Cardiac muscle cell (in vitro differentiated cells and primary cell): ENCODE results near the gene QRICH1. TPM values are rescaled to one million over a fixed set of nuclear protein-coding genes. Genes with fewer than 3 reads are reported as not detected.

Source experiments
- DNase-seq, 2 donors: peaks; one replicate each; pipeline versions ENCODE4 v3.0.0 to v3.0.0-alpha.2; 2010 to 2017; ENCODE audit warnings: low read depth in 1 of 2, low spot score in 1 of 2
- H3K27ac ChIP-seq: fragments of 200-600 bp; sonication (generic); 2 replicates; pipeline ENCODE4 v1.5.1; 2016
- H3K27me3 ChIP-seq: fragments of 200-600 bp; sonication (generic); 2 replicates; pipeline ENCODE4 v1.6.0; 2016; ENCODE audit warnings: control low read depth
- H3K36me3 ChIP-seq: fragments of 200-600 bp; sonication (generic); 2 replicates; pipeline ENCODE4 v1.5.1; 2016; ENCODE audit warnings: control low read depth
- H3K4me1 ChIP-seq: fragments of 200-600 bp; sonication (generic); 2 replicates; pipeline ENCODE4 v1.8.1; 2017; ENCODE audit warnings: low read depth, mild to moderate bottlenecking, mixed run types
- H3K4me3 ChIP-seq: fragments of 200-600 bp; sonication (generic); 2 replicates; pipeline ENCODE4 v1.5.1; 2016; ENCODE audit warnings: mild to moderate bottlenecking
- H3K9me3 ChIP-seq: fragments of 200-600 bp; sonication (generic); 2 replicates; pipeline ENCODE4 v1.5.1; 2017; ENCODE audit warnings: low read depth, mild to moderate bottlenecking, control low read depth
- CTCF ChIP-seq: IDR thresholded peaks from 2 replicates; pipeline ENCODE4 v1.5.1; 2012; ENCODE audit warnings: low read depth, mild to moderate bottlenecking, low read length
- polyA plus RNA-seq: library from polyadenylated mRNA; unstranded; fragments of >200 nt; fragmentation: Nextera tagmentation; extraction: Ambion mirVana; gene quantifications from 2 replicates; pipeline ENCODE4 v1.2.1, GENCODE V29; 2016
- total RNA-seq: library from RNA; depleted of rRNA; stranded (reverse); fragments of >200 nt; gene quantifications from 2 replicates; pipeline ENCODE4 v1.2.3, GENCODE V29; 2016

QRICH1 gene
- total and polyA plus RNA-seq, 2 experiments from 2014 or later: 44.3 to 116 TPM

- no peak for TF ChIP-seq CTCF
- Histone ChIP-seq H3K27ac (peak within 1 kb of the TSS; percentile 87), H3K9me3 (no peaks in the 10 kb centered on the region), H3K36me3 (peaks cover 43% of the 10 kb centered on the region), H3K4me3 (peak within 1 kb of the TSS; percentile 70), H3K27me3 (no peaks in the 10 kb centered on the region), H3K4me1 (peaks cover 4% of the 10 kb centered on the region)
- peak; percentile 94 to 95 for DNase-seq
Measured at GRCh38 chr3:49104427-49105291, 10.8 kb upstream of the QRICH1 start, which contains the start of gene QARS1. Gene QARS1, minus strand, starts transcription at chr3:49104757. Its CDS starts 24 bp downstream, at chr3:49104733.

GRCh38 chr3:49104052-49104426 lies 10.2 kb upstream of the QRICH1 start:
- no peaks in the 10 kb centered on the region for H3K27me3 ChIP-seq
- peaks cover 4% of the 10 kb centered on the region for H3K4me1 ChIP-seq
- no peak for TF ChIP-seq CTCF
- no peak for DNase-seq
- H3K27ac ChIP-seq: peak overlapping the region; percentile 87
- H3K9me3 ChIP-seq: no peaks in the 10 kb centered on the region
- H3K36me3 ChIP-seq: peaks cover 46% of the 10 kb centered on the region
- peak overlapping the region; percentile 70 for H3K4me3 ChIP-seq

DNA sequence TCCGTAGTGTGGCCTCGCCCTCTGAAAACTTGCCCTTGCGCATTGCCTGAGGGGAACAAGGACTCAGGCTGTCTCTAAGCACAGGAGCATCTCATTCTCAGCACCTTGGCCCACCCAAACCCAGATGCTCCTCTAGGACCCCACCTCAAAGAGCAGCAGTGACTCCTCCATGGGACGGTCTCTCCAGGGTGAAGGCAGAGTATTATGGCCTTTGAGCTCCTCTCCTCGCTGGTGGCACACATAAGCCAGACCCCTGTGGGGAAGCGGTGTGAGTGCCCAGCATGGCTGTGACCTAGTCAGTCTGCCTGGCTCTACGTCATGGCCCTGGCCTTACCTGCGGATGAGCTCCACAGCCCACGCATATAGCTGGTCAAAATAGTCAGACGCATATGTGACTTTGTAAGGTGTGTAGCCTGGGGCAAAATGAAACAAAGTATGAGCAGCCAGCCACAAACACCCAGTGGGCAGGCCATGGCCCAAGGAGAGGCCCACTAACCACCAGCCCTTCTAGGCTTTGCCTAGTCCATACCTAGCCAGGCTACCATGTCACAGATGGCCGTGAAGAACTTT lies 6.3 kb upstream of the QRICH1 start:
- Histone ChIP-seq H3K27me3 (no peaks in the 10 kb centered on the region), H3K36me3 (peaks cover 54% of the 10 kb centered on the region), H3K9me3 (no peaks in the 10 kb centered on the region), H3K4me1 (peaks cover 4% of the 10 kb centered on the region), H3K4me3 (no peak overlapping the region), H3K27ac (no peak overlapping the region)
- DNase-seq: no peak
- no peak for TF ChIP-seq CTCF

- peaks cover 4% of the 10 kb centered on the region for H3K4me1 ChIP-seq
- no peaks in the 10 kb centered on the region for H3K27me3 ChIP-seq
- no peak for DNase-seq
- H3K9me3 ChIP-seq: no peaks in the 10 kb centered on the region
- H3K27ac ChIP-seq: no peak overlapping the region
- peaks cover 54% of the 10 kb centered on the region for H3K36me3 ChIP-seq
- no peak for TF ChIP-seq CTCF
- H3K4me3 ChIP-seq: no peak overlapping the region
Measured at GRCh38 chr3:49098910-49099630, 5.2 kb upstream of the QRICH1 start.

DNA sequence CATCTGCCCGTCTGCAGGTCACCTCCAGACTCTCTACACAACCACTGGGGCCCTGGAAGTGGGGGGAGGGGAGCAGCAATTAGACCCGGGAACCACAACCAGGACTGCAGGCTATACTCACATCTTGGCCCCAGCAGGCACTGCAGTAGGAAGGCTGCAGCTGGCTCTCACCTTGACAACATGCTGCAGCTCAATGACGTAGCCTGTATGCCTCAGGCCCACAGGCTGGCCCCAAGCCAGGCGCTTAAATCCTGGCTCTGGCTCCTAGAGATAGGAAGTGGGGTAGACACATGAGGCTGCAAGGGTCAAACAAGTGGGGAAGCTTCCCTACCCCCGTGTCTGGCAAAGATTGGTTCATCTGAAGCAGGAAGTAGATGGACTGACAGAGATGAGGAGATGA lies 4.6 kb upstream of the QRICH1 start:
- TF ChIP-seq CTCF: no peak

More for the DNA sequence above, 4.6 kb upstream of the QRICH1 start:
- H3K4me3 ChIP-seq: no peak overlapping the region
- H3K27ac ChIP-seq: no peak overlapping the region
- no peaks in the 10 kb centered on the region for H3K9me3 ChIP-seq
- no peaks in the 10 kb centered on the region for H3K27me3 ChIP-seq
- H3K4me1 ChIP-seq: no peaks in the 10 kb centered on the region
- H3K36me3 ChIP-seq: peaks cover 54% of the 10 kb centered on the region
- DNase-seq: peak in 1 of 2 donors; percentile 17
